Psoas muscle (tissue), 8 donors: ENCODE measurements around the gene PRPF19. TPM values are rescaled to one million over a fixed set of nuclear protein-coding genes. Genes with fewer than 3 reads are reported as not detected.

Experiments used
- ATAC-seq, 4 donors: fragments of 200-7000 bp; cut with Tn5 transposase; one replicate each; pipeline ENCODE4 v1.9.1; 2020; ENCODE audit warnings: moderate library complexity in 3 of 4, mild to moderate bottlenecking in 2 of 4
- DNase-seq, 2 donors: peaks; one replicate each; pipeline ENCODE4 v3.0.0-alpha.2; 2020
- H3K27ac ChIP-seq: fragments of 200-600 bp; one replicate; pipeline ENCODE4 v1.8.0; 2022
- H3K27me3 ChIP-seq, 3 donors: fragments of 200-600 bp in 1 of 3; one replicate each; pipeline versions ENCODE4 v1.6.1 to v1.8.0; 2013 to 2022; ENCODE audit warnings: low read length in 2 of 3, mild to moderate bottlenecking in 2 of 3, moderate library complexity in 1 of 3; ENCODE audit not compliant: insufficient read depth in 3 of 3
- H3K36me3 ChIP-seq, 2 donors: fragments of 200-600 bp in 1 of 2; one replicate each; pipeline versions ENCODE4 v1.6.1 to v1.8.0; 2013 to 2022; ENCODE audit warnings: low read depth in 1 of 2, mild to moderate bottlenecking in 1 of 2, moderate library complexity in 1 of 2; ENCODE audit not compliant: insufficient read depth in 1 of 2
- H3K4me1 ChIP-seq: fragments of 200-600 bp; one replicate; pipeline ENCODE4 v1.8.0; 2022
- H3K4me3 ChIP-seq: fragments of 200-600 bp; one replicate; pipeline ENCODE4 v1.8.0; 2022; ENCODE audit warnings: mild to moderate bottlenecking
- H3K9me3 ChIP-seq: fragments of 200-600 bp; one replicate; pipeline ENCODE4 v1.8.0; 2022
- WGBS, 3 donors: extraction: QIAGEN DNeasy Blood & Tissue Kit; methylation state at CpG; one replicate each; pipeline versions ENCODE4 v1.1.6 to v1.1.7; 2013; 5-methylcytosine and 5-hydroxymethylcytosine counted together
- intact Hi-C, 2 donors: fragments of 100-400 bp; cut with DNase I; formaldehyde crosslinking; loops; one replicate each; pipeline versions ENCODE4 v1.11.0 to v1.14.2; 2022
- polyA plus RNA-seq, 3 donors: library from polyadenylated mRNA; stranded (reverse); fragments of 200-250 nt; gene quantifications; one replicate each; pipeline ENCODE4 v1.2.3, GENCODE V29; 2013
- total RNA-seq, 4 donors: library from RNA; stranded (reverse); fragmentation: NEBNext Ultra II Directional in 2 of 4; extraction: Animal tissue kit (Norgen Biotek cat#: 25700) in 2 of 4; gene quantifications; one replicate each; pipeline versions ENCODE4 v1.2.1 to v1.2.4, GENCODE V29; 2021 to 2023
- TF ChIP-seq, protein P1 (sequence below): fragments of 200-600 bp; IDR thresholded peaks from one replicate; pipeline ENCODE4 v1.8.0; 2022; ENCODE audit warnings: antibody characterized with exemption
- donor health status: healthy with polysubstance abuse.
- donor health status: DM: no; HTN: no; CAD: no; lungs with moderate emphysema.
- donor health status: Bipolar disorder and iron deficiency.
- donor health status: healthy.
- donor health status: DM: yes; HTN: yes; CAD: no.
- donor health status: DM: no; HTN: no; CAD: no.
- donor health status: DM: no; HTN: no; CAD: no.
- donor health status: DM: yes; HTN: yes; CAD: no.

The PRPF19 gene
- total and polyA plus RNA-seq, 7 donors: 45.7 to 109 (median 67.4) TPM

GRCh38 chr11:60927061-60927592, 20.7 kb upstream of the PRPF19 start:
- H3K9me3 ChIP-seq: no peaks in the 10 kb centered on the region
- H3K27me3 ChIP-seq: peaks cover 0 to 23% (median 4%) of the 10 kb centered on the region in 3 donors
- peaks cover 0 to 10% of the 10 kb centered on the region in 2 donors for H3K36me3 ChIP-seq
- TF ChIP-seq, protein P1, sequence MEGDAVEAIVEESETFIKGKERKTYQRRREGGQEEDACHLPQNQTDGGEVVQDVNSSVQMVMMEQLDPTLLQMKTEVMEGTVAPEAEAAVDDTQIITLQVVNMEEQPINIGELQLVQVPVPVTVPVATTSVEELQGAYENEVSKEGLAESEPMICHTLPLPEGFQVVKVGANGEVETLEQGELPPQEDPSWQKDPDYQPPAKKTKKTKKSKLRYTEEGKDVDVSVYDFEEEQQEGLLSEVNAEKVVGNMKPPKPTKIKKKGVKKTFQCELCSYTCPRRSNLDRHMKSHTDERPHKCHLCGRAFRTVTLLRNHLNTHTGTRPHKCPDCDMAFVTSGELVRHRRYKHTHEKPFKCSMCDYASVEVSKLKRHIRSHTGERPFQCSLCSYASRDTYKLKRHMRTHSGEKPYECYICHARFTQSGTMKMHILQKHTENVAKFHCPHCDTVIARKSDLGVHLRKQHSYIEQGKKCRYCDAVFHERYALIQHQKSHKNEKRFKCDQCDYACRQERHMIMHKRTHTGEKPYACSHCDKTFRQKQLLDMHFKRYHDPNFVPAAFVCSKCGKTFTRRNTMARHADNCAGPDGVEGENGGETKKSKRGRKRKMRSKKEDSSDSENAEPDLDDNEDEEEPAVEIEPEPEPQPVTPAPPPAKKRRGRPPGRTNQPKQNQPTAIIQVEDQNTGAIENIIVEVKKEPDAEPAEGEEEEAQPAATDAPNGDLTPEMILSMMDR: no peak
- ATAC-seq (no peak), DNase-seq (peak in 1 of 2 donors; percentile 26)
- WGBS, 3 donors: 83 to 96% (median 86%) methylated on average over 8 of the region's 8 CpGs
- H3K27ac ChIP-seq: no peak overlapping the region
- intact Hi-C loops: no loop called here
- peaks cover 14% of the 10 kb centered on the region for H3K4me1 ChIP-seq
- H3K4me3 ChIP-seq: no peak overlapping the region

- intact Hi-C loops: no loop called here
- Histone ChIP-seq H3K36me3 (peaks cover 0 to 16% of the 10 kb centered on the region in 2 donors), H3K27me3 (peaks cover 0 to 23% (median 4%) of the 10 kb centered on the region in 3 donors), H3K9me3 (no peaks in the 10 kb centered on the region), H3K4me3 (no peak overlapping the region), H3K27ac (no peak overlapping the region), H3K4me1 (peaks cover 14% of the 10 kb centered on the region)
- TF ChIP-seq, protein P1: no peak
- no peak for DNase-seq
- no peak for ATAC-seq
- WGBS, 3 donors: 87 to 93% (median 90%) methylated on average over 8 of the region's 8 CpGs
These were observed 20.1 kb upstream of the PRPF19 start for GRCh38 chr11:60926500-60926899.

DNA sequence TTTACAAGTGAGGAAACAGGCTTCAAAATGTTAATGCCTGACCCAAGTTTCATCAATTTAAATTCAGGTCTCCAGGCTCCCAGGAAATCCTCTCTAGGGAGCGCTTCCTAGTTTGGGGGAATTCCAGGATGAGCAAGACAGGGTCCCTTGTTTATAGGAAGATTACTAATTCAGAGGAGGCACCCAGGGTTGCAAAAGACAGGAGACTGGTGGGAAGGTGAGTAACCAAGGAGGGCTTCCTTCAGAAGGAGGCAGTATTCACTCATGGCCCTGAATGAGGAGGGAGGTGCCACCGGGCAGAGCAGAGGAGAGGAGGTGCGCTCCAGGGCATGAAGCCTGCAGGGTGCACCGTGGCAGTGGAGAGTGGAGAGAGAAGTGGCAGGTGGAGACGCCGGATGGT, 19.5 kb upstream of the PRPF19 start:
- WGBS, 3 donors: 69 to 71% (median 70%) methylated on average over 6 of the region's 6 CpGs
- DNase-seq: no peak
- ATAC-seq: no peak
- no peak overlapping the region for H3K4me3 ChIP-seq
- TF ChIP-seq, protein P1: no peak
- no peaks in the 10 kb centered on the region for H3K9me3 ChIP-seq
- H3K27ac ChIP-seq: no peak overlapping the region
- intact Hi-C loops: no loop called here
- peaks cover 1 to 23% of the 10 kb centered on the region in 2 donors for H3K36me3 ChIP-seq
- peaks cover 0 to 23% (median 4%) of the 10 kb centered on the region in 3 donors for H3K27me3 ChIP-seq
- peaks cover 14% of the 10 kb centered on the region for H3K4me1 ChIP-seq

DNA sequence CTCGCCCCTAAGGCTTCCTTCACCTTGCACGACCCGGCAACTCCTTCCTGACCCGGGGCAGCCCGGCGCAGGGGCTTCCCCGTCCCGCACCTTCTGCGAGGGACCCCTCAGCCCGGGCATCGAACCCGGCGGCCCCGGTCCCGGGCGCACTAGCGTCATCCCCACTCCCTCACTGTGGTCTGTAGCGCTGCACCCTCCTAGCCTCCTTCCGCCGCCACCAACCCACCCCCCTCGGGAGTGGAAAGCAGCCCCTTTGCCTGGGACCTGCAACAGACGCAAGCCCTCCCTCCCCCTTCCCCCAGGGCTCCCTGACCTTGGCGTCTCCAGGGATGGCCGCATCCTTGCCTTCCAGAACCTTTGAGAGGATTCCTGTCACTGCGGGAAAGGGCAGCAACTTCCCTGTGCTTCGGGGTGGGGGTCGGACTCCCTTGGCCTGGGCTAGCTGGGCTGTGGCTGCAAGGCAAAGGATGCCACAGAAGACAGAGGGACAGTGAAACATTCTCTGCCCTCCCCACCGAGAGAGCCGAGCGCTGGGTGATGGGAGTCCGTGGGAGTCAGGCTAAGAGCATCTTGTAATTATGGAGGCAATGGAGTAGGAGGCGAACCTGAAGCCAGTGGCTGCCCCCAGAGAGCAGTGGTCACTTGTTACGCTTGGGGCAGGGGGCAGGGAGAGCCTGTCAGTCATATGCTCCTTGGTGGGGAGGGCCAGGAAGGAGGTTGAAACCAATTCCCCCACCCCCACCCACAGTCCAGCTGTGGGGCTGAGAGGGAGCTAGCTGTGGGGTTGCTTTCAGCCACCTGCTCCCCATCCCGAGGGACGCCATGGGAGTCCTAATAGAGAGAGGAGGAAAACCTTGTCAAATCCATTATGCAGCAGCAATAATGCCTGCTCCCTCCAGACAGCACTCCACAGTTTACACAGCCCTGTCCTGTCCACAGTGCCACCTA, 18.8 kb upstream of the PRPF19 start:
- Histone ChIP-seq H3K9me3 (no peaks in the 10 kb centered on the region), H3K36me3 (peaks cover 5 to 30% of the 10 kb centered on the region in 2 donors), H3K27ac (no peak overlapping the region), H3K4me3 (peak overlapping the region; percentile 65), H3K27me3 (peaks cover 0 to 23% (median 4%) of the 10 kb centered on the region in 3 donors), H3K4me1 (peaks cover 14% of the 10 kb centered on the region)
- peak in 2 of 4 donors; percentile 9 to 13 for ATAC-seq
- no peak for DNase-seq
- TF ChIP-seq, protein P1: no peak
- intact Hi-C loops: no loop called here
- WGBS, 3 donors: 5 to 9% (median 5%) methylated on average over 24 to 35 of the region's 35 CpGs
